GM21723 (cell line): Measurements from ENCODE around the gene ZNF619.
A peak's percentile ranks its signal among the peaks of the same experiment; 100 is the strongest.

Experiments
- ATAC-seq: cut with Tn5 transposase; IDR thresholded peaks from one replicate; pipeline ENCODE4 v1.9.1; 2021; ENCODE audit warnings: mild to moderate bottlenecking, moderate library complexity; ENCODE audit not compliant: unreplicated experiment

ZNF619 gene

GRCh38 chr3:40524568-40525285, 47.8 kb downstream of the ZNF619 start, which contains the start of gene ZNF621:
TSS of gene ZNF621 (plus strand) at chr3:40524960. CDS start at chr3:40525841, 881 bp downstream.
- ATAC-seq: peak; percentile 99

- ATAC-seq: no peak
Observed at GRCh38 chr3:40528426-40528825, 51.5 kb downstream of the ZNF619 start.

- ATAC-seq: no peak
Observed at GRCh38 chr3:40532252-40532651, 55.3 kb downstream of the ZNF619 start.

DNA sequence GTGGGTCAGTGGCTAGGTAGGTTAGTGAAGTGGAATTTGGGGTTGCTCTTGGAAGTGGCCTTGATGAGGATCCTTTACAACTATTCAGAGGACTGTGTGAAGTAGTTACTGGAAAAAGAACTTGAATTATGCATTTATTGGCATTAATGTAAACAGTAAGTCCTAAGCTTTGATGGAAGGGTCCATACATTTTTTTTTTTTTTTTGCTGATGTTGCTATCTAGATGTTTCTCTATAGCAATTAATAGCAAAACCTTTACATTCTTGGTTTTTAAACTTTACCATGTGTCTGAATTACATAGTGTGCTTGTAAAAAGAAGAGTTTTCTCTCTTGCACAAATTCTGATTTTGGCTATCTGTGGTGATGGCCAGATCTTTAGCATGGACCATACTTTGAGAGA, 57.4 kb downstream of the ZNF619 start:
- ATAC-seq: no peak
